Endometrium (tissue), 2 donors: ENCODE measurements around the gene CEACAM19.
"Not testable (repeated sequence)": the region's sequence is repeated elsewhere in the genome, so short reads cannot be mapped to it uniquely, and the experiment has no call there.

Experiments used
- FAIRE-seq: peaks from 2 replicates; lab custom pipeline; 2012; peaks lifted over from hg19 to GRCh38; lab: Jason Lieb, UNC
- donor health status: control.
- donor health status: control.

CEACAM19 gene

GRCh38 chr19:44646049-44646416 is 25.2 kb upstream of the CEACAM19 start:
- no peak for FAIRE-seq

DNA sequence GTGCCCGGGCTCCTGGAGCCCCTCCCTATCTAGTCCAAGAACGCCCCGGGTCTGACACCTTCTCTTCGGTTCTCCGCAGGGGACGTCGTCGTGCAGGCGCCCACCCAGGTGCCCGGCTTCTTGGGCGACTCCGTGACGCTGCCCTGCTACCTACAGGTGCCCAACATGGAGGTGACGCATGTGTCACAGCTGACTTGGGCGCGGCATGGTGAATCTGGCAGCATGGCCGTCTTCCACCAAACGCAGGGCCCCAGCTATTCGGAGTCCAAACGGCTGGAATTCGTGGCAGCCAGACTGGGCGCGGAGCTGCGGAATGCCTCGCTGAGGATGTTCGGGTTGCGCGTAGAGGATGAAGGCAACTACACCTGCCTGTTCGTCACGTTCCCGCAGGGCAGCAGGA is 24.1 kb upstream of the CEACAM19 start:
- FAIRE-seq, result no peak

DNA sequence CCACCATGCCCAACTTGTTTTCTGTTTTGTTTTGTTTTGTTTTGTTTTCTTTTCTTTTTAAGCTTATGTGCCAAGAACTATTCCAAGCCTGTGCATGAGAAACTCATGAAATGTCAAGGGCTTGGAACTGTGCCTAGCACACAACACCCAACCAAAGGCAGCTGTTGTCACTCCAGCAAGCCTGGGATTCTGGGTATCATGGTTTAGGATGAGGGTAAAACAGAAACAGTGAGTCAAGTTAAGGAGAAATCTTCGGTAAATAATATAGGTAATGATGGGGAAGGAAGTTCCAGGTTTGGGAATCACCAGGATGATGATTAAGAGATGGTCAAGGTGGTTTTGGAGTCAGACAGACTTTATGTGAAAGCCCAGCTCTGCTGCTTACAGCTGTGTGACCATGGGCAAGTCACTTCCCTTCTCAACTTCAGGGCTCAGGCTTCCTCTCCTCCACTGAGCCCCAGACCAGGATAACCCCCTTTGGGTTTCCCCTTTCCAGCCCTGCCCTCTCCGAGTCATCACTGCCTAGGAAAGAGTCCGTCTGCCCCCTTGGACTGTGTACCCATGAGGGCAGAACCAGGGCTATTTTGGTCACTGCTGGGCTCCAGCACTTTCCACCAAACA is 22.5 kb upstream of the CEACAM19 start:
- FAIRE-seq, result no peak

- FAIRE-seq, result no peak
Observed at GRCh38 chr19:44649578-44650145, 21.6 kb upstream of the CEACAM19 start.

DNA sequence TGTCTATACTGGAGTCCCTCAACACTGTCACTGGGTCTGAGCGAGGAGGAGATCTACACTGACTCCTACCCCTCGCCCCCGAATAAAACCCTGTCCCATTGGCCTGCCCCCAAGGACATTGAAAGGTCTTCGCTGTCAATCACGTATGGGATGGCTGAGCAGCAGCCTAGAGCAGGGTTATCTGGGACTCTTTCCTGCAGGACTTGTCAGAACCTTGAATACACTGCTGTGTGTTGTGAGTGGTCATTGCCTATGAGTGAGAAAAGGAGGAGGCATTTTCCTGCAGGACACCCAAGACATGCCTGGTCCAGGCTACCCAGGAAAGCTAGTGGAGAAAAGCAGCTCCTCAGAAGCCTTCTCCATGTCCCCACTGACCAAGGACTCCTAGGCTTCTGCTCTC is 17.9 kb upstream of the CEACAM19 start:
- FAIRE-seq, result no peak

GRCh38 chr19:44653977-44654774 is 17.1 kb upstream of the CEACAM19 start:
- FAIRE-seq, result no peak

DNA sequence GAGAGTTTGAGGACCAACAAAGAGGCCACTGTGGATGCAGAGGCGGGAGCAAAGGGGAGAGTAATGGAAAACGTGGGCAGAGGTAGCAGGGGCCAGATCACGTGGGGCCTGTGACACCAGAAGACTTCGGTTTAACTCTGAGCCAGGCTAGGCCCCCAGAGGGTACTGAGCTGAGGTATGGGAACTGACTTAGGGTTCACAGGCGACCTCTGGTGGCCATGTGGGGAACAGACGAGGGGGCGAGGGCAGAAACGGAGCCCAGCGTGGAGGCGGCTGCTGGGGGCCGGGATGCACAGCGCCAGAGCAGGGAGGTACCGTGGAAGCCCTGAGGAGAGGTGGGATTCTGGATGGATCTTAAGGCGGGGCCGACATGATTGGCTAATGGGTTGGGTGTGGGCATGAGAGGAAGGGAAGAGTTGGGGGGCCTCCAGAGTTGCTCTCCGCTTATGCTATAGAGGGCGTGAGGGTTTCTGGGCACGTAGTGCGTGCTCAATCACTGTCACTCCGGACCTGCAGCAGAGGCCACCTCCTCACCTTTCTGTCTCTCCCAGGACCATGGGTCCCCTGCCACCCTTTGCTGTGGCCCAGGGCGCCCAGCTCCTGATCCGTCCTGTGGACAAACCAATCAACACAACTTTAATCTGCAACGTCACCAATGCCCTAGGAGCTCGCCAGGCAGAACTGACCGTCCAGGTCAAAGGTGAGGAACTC is 13.9 kb upstream of the CEACAM19 start:
- no peak for FAIRE-seq

DNA sequence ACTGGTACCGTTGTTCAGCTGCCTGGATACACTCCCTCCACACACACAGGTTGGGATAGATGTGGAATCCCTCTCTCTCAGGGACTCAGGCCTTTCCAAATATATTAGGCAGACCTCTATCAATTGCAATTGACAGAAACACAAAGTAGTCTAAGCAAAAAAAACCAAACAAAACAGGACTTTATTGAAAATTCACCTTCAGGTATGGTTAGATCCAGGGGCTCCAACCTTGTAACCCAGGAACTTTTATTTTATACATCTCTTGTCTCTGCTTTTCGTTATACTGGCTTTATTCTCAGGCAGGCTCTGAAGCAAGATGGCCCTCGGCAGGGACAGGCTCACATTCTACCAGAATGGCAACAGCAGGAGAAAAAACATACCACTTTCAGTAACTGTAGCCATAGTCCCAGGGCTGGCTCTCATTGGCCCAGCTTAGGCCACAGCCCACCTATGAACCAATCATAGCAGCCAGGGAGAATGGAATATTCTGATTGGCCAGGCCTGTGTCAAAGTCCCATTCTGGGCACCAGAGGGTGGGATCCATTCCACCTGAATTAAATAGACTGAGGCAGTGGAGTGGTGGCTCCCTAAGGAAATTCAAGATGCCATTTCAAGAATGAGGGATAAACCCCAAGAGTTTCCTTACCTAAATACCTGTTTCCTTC is 13.1 kb upstream of the CEACAM19 start:
- no peak for FAIRE-seq

DNA sequence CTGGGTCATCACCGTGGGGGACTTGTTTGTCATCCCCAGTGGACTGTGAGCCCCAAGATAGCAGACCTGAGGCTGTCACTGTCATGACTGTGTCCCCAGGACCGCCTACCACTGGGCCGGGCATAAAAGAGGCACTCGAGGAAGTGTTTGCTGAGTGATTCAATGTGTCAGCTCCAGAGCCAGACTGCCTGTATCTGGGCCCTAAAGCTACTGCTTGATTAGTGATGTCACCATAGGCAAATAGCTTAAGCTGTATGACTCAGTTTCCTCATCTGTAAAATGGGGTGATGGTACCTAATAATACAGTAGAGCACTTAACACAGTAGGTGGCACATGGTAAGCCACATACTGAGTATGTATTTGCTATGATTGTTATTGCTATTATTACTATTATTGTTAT is 11.2 kb upstream of the CEACAM19 start:
- FAIRE-seq, result no peak

DNA sequence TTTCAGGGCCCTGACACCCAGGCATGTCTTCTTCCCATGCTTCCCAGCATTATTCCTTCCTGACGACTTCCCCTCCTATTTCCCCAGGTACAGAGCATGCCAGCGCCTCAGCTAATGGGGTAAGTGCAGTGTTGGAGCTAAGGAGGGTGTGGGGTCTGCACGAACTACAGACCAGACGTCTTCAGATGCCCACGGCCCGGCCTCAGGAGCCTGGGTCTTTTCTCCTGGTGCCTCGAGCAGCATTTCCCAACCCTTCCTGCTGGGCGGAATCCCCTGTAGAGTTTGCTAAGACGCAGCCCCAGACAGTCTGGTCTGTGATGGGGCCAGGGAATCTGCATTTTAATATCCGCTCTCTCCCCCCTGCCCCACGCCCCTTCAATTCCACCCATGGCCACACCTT is 10.1 kb upstream of the CEACAM19 start:
- no peak for FAIRE-seq

DNA sequence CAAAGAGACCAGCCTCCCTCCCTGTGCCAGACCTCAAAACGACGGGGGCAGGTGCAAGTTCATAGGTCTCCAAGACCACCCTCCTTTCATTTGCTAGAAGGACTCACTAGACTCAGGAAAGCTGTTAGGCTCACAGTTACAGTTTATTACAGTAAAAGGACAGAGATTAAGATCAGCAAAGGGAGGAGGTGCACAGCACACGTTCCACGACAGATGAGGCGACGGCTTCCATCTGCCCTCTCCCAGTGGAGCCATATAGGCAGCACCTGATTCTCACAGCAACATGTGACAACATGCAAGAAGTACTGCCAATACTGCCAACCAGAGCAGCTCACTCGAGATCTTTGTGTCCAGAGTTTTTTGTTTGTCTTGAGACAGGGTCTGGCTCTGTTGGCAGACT is 9.4 kb upstream of the CEACAM19 start:
- FAIRE-seq, result no peak

- FAIRE-seq, result no peak
Observed at GRCh38 chr19:44662691-44663385, 8.4 kb upstream of the CEACAM19 start.

DNA sequence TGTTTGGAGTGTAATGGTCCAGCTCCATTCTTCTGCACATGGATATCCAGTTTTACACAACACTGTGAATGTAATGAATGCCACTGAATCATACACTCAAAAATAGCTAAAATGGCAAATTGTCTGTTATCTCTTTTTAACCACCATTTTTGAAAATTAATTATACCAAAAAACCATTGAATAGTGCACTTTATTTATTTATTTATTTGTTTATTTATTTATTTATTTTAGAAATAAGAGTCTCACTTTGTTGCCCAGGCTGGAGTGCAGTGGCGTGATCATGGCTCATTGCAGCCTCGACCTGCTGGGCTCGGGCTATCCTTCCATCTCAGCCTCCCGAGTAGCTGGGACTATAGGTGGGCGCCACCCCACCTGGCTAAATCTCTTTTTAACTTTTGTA is 7.3 kb upstream of the CEACAM19 start:
- FAIRE-seq, result no peak

DNA sequence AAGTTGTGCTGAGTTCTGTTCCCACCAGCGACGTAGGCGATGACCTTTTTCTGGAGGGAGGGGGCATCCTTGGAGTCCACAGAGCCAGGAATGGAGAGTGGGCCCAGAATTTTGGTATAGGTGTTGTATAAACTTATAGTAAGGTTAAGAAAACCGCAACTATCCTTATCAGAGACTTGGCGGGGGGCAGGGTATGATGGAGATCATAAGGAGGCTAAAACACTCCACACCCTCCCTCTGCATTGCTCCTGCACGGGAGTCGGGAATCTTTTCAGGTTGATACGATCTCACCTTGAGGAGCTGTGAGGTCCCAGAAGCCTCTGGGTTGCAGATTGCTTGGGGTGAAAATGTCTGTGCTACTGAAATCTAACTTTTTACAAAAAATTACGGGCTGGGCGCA is 6.3 kb upstream of the CEACAM19 start:
- no peak for FAIRE-seq

GRCh38 chr19:44666852-44667556 is 4.3 kb upstream of the CEACAM19 start:
- FAIRE-seq, result no peak

DNA sequence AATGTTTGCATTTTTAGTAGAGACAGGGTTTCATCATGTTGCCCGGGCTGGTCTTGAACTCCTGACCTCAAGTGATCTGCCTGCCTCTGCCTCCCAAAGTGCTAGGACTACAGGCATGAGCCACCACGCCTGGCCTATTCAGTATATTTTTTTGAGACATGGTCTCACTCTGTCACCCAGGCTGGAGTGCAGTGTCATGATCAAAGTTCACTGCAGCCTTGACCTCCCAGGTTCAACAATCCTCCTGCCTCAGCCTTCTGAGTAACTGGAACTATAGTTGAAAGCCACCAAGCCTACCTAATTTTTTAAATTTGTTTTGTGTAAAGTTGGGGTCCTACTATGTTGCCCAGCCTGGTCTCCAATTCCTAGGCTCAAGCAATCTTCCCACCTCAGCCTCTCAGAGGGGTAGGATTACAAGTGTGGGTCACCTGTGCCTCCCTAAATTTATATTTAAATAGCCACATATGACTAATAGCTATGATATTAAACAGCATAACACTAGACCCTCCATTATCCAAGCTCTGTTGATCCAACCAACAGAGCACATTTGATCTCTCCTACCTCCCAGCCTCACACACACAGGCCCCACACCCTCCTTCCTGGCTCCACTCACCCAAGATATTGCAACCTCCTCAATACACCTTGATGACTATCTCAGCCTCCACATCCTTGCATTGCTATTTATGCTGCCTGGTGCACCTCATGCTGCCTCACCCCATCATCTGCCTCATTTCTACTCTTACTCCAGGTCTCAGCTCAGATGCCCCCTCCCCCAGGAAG is 2.1 kb upstream of the CEACAM19 start:
- no peak for FAIRE-seq

GRCh38 chr19:44670027-44670426 is 1.3 kb upstream of the CEACAM19 start:
- not testable (repeated sequence) for FAIRE-seq

- no peak for FAIRE-seq
Observed at GRCh38 chr19:44672226-44672625, 944 bp downstream of the CEACAM19 start.

- no peak for FAIRE-seq
Observed at GRCh38 chr19:44673510-44673909, 2.2 kb downstream of the CEACAM19 start.

- FAIRE-seq, result no peak
Observed at GRCh38 chr19:44675521-44675920, 4.2 kb downstream of the CEACAM19 start.
